ENCODE data around the gene QRFP. TPM values are rescaled to one million over a fixed set of nuclear protein-coding genes. Genes with fewer than 3 reads are reported as not detected.

Gene QRFP
- total and polyA plus RNA-seq, 11 donors, result not detected

DNA sequence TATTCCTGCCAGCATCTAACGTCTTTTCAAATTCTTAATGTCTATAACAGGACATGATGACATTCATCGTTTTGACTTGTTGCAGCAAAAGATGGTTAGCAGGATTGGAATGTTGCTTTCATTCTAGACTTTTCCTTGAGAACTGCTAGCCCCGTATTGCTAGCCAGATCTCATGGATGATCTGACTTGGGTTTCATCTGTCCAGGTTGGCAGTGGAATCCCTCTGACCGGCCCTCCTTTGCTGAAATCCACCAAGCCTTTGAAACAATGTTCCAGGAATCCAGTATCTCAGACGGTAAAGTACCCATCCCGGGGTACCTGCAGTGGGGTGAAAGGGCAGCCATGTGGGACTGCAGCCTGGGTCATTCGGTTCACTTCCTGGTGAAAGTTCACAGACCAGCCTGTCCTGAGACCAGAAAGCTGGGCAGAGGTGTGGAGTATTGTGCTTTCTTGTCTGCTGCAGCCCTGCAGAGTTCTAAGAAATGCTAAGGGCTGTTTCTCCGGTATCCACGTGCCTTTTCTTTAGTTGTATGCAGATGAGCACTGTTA, 16.7 kb downstream of the QRFP start:
- TF ChIP-seq POLR2A (IDR thresholded peaks at IDR 0.05) (no peak), CTCF (IDR thresholded peaks at IDR 0.05) (no peak)
- no peaks in the 10 kb centered on the region for H3K9me3 ChIP-seq
- no peak overlapping the region for H3K4me3 ChIP-seq
- no peaks in the 10 kb centered on the region for H3K4me1 ChIP-seq
- WGBS, 4 donors, result 94 to 97% (median 94%) methylated on average over 9 of the region's 9 CpGs
- intact Hi-C loops (cut with DNase I), result loop anchor here in 1 of 10 donors (5.0 kb wide), 1 partner anchor 52 kb away; no protein-coding TSS in a partner anchor
- DNase-seq (no peak), ATAC-seq (no peak)
- no peaks in the 10 kb centered on the region for H3K27me3 ChIP-seq
- peaks cover 2 to 100% (median 97%) of the 10 kb centered on the region in 9 donors for H3K36me3 ChIP-seq
- H3K27ac ChIP-seq, result no peak overlapping the region

- Histone ChIP-seq H3K4me3 (no peak overlapping the region), H3K27me3 (no peaks in the 10 kb centered on the region), H3K27ac (no peak overlapping the region), H3K36me3 (peaks cover 2 to 100% (median 97%) of the 10 kb centered on the region in 9 donors), H3K4me1 (peaks cover 0 to 11% (median 7%) of the 10 kb centered on the region in 12 donors), H3K9me3 (no peaks in the 10 kb centered on the region)
- TF ChIP-seq POLR2A (IDR thresholded peaks at IDR 0.05), result no peak
- TF ChIP-seq CTCF (IDR thresholded peaks at IDR 0.05), result no peak
- ATAC-seq, result no peak
- intact Hi-C loops (cut with DNase I), result loop anchor here in 1 of 10 donors (5.0 kb wide), 1 partner anchor 54 kb away; no protein-coding TSS in a partner anchor
- WGBS, 4 donors, result 94 to 99% (median 95%) methylated on average over 6 of the region's 6 CpGs
- no peak for DNase-seq
These were observed 18.3 kb downstream of the QRFP start for GRCh38 chr9:130878295-130878694.

- WGBS, 4 donors, result 93 to 96% (median 95%) methylated on average over 6 of the region's 6 CpGs
- Histone ChIP-seq H3K9me3 (no peaks in the 10 kb centered on the region), H3K4me1 (peaks cover 0 to 20% (median 15%) of the 10 kb centered on the region in 12 donors), H3K4me3 (no peak overlapping the region), H3K27me3 (no peaks in the 10 kb centered on the region), H3K27ac (no peak overlapping the region), H3K36me3 (peaks cover 2 to 100% (median 97%) of the 10 kb centered on the region in 9 donors)
- ATAC-seq, result no peak
- TF ChIP-seq POLR2A (IDR thresholded peaks at IDR 0.05) (no peak), CTCF (IDR thresholded peaks at IDR 0.05) (no peak)
- no peak for DNase-seq
- intact Hi-C loops (cut with DNase I), result loop anchor here in 1 of 10 donors (5.0 kb wide), 1 partner anchor 55 kb away; no protein-coding TSS in a partner anchor
These were observed 19.3 kb downstream of the QRFP start for GRCh38 chr9:130877300-130877699.

GRCh38 chr9:130874783-130875182, 21.8 kb downstream of the QRFP start:
- DNase-seq (no peak), ATAC-seq (no peak)
- H3K4me3 ChIP-seq, result no peak overlapping the region
- intact Hi-C loops (cut with DNase I), result loop anchor here in 3 of 10 donors (5.0 kb wide), 2 partner anchors 58 to 123 kb away; no protein-coding TSS in a partner anchor
- H3K27me3 ChIP-seq, result no peaks in the 10 kb centered on the region
- peaks cover 0 to 99% (median 81%) of the 10 kb centered on the region in 9 donors for H3K36me3 ChIP-seq
- TF ChIP-seq POLR2A (IDR thresholded peaks at IDR 0.05) (no peak), CTCF (IDR thresholded peaks at IDR 0.05) (no peak)
- H3K9me3 ChIP-seq, result no peaks in the 10 kb centered on the region
- H3K4me1 ChIP-seq, result peaks cover 2 to 44% (median 33%) of the 10 kb centered on the region in 12 donors
- H3K27ac ChIP-seq, result no peak overlapping the region
- 86 to 97% (median 94%) methylated on average over 5 of the region's 5 CpGs for WGBS, 4 donors
